Left kidney (tissue), 2 donors: ENCODE measurements around the gene CBFA2T2. TPM values are rescaled to one million over a fixed set of nuclear protein-coding genes. Genes with fewer than 3 reads are reported as not detected.
"Not testable (repeated sequence)": the region's sequence is repeated elsewhere in the genome, so short reads cannot be mapped to it uniquely, and the experiment has no call there.

ENCODE experiments used
- DNase-seq: peaks from one replicate; pipeline ENCODE4 v3.0.0-alpha.2; 2013
- polyA plus RNA-seq: library from polyadenylated mRNA; unstranded; fragments of 120-200 nt; gene quantifications from one replicate; pipeline ENCODE4 v1.2.1, GENCODE V29; 2013; ENCODE audit not compliant: insufficient read length

Gene CBFA2T2
- polyA plus RNA-seq, 1 donor, result 36.9 TPM

DNA sequence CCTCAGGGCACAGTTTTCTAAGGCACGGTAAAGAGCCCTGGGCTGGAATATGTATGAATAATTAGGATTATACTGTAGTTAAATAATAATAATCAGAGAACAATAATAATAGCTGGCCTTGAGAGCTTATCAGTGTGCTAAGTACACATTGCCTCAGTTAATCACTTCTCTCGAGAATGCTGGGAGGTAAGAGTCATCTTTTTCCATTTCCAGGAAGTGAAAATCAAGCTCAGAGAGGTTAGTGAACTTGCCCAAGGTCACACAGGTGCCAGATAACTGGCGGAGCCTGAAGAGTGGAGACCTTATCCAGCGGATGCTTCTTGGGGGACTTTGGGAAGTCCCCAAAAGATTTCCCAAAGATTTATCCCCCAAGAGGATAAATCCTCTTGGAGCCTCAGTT lies 19.4 kb upstream of the CBFA2T2 start:
- no peak for DNase-seq

GRCh38 chr20:33470866-33471265 lies 19.0 kb upstream of the CBFA2T2 start:
- no peak for DNase-seq

- DNase-seq, result no peak
Measured at GRCh38 chr20:33472868-33473435, 16.9 kb upstream of the CBFA2T2 start.

- DNase-seq, result no peak
Measured at GRCh38 chr20:33474097-33474873, 15.6 kb upstream of the CBFA2T2 start.

DNA sequence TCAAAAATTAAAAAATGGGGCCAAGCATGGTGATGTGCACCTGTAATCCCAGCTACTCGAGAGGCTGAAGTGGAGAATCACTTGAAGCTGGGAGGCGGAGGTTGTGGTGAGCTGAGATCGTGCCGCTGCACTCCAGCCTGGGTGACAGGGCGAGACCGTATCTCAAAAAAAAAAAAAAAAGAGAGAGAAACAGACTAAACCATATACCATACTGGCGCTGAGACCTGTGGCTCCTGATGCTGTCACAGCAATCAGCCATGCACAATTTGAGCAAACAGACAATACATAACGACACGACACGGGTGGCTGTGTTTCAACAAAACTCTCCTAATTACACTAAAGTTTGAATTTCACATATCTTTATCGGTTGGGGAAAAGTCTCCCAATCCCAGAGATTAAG lies 14.9 kb upstream of the CBFA2T2 start:
- no peak for DNase-seq

DNA sequence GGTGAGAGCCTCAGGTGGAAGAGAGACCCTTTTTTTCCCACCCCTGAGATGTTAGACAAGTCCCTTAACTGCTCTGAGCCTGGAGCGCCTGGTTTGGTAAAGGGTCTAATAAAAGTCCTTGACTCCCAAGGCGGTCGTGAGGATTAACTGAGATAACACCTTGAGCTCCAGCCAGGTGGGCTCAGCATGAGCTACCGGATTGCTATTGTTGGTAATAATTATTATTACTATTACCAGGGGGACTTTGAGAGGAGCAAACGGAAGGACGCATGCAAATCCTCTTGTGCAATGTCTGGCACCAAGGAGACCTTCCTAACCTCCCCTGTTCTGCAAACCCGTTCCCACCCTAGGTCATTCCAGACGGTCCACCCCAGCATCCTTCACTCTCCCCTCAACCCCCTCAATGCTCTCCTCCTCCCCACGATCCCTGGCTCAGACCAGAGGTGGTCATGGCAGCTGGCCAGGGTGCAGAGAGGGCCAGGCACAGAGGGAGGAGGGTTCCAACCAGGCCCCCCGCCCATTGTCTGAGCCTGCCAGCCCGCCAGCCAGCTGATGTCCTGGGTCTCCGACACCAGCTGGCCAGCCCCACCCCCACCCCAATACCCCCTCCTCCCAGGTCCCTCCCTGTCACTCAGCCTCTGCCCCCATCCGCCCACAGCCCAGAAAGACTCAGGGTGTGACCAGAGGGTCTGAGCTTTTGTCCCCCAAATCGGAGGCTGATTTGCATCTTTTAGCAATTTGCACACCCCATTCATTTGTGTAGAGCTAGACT lies 14.3 kb upstream of the CBFA2T2 start:
- no peak for DNase-seq

DNA sequence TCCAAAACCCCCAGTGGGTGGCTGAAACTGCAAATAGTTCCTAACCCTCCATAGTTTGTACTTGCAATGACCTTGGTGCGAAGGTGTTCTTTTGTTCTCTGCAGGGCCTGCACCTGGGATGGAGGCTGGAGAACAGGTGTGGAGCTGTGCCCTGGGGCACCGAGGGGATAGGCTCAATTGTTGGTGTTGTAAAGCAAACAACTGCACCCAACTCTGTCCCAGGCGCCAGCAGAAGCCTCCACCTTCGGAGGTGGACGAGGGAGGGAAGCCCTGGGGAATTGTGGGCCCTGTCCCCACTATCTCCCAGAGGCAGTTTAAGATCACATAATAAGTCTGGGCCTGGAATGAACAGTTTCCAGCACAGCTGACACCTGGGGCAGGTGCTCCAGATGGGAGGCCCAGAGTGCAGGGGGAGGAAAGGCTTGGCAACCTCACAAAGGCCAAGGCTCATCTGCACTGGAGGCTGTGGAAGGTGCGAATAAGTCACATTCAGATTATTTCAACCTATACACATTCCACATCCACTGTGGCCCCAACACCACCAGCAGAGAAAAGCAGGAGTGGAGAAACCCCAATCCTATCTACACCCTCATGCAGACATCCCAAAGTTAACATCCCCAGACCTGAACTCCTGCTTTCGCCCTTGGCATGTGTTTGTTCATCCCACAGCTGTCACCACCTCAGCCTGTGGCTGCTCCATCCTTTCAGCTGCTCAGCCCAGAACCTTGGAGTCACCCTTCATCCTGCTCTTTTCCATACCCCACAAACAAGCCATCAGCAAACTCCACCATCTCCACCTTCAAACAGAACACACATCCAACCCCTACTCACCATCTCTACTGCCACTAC lies 12.3 kb upstream of the CBFA2T2 start:
- no peak for DNase-seq

DNA sequence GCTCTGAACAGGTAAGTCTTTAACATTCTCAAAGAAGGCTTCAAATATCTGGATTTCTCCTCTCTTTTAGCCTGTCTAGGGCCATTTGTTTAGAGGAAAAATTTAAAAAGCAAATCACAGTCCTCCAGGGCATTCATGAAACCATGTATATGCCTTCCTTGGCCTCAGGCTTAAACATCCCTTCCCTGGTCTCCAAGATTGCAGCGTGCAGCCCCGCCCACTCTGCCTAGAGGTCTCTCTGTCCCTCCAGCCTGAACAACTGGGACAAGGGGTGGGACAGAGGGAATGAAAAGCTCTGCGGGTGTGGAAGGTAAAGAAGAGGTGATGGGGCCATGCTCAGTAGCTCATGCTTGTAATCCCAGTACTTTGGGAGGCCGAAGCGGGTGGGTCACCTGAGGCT lies 9.8 kb upstream of the CBFA2T2 start:
- no peak for DNase-seq

- DNase-seq, result no peak
Measured at GRCh38 chr20:33481431-33481941, 8.4 kb upstream of the CBFA2T2 start.

- DNase-seq, result no peak
Measured at GRCh38 chr20:33482581-33482980, 7.3 kb upstream of the CBFA2T2 start.

- not testable (repeated sequence) for DNase-seq
Measured at GRCh38 chr20:33483186-33483585, 6.7 kb upstream of the CBFA2T2 start.

GRCh38 chr20:33488201-33488600 lies 1.7 kb upstream of the CBFA2T2 start:
- no peak for DNase-seq

- DNase-seq, result not testable (repeated sequence)
Measured at GRCh38 chr20:33488661-33489494, 1.0 kb upstream of the CBFA2T2 start.

DNA sequence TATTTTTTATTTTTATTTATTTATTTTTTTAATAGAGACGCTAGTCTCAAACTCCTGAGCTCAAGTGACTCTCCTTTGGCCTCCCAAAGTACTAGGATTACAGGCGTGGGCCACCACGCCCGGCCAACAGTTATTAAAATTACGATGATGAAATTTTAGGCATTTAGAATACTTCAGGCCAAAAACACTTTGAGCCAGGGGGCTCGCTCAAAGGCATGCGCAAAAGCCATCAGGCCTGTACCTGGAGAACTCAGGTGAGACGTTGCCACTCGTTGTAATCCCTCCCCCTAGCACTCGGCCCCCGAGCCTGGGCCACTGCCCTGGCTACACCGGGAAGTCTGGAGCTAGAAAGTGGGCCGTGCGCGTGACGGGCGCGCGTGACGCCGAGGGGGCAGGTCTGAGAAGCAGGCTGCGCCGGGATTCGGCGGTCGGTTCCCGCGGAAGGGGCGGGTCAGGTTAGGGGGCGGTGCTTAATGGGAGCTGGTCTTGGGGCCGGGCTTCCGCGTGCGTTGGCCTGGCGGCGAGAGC lies 337 bp upstream of the CBFA2T2 start:
- peak; percentile 96 for DNase-seq

DNA sequence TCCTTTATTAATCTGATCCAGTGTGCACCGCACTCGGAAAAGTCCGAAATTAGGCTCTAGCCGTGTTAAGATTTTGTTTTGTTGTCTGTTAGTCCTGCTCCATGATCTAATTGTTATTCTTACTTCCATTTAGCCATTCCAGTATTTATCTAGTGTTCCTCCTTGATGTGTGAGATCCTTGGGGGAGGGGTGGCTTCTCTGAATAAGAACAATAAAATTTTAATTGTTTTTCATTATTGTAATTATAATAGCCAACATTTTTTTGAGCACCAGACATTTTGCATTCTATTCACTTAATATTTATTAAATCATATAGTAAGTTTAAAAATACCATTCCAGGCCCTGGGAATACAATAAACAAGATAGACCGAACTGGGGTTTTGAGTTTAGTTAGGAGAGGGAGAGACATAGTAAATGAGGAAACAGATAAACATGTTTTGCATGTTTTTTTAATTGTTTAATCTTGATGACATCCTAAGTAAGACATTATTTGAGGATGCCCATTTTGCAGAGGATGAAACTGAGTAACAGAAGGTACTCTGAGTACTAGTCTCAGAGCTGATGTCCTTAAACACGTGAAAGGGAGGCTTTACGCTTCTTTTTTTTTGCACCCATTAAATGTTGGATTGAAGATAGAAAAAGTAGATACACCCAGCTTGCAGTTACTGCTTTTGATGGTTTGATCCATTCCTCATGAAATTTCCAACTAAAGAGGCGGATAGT lies 1.2 kb downstream of the CBFA2T2 start:
- DNase-seq, result no peak

DNA sequence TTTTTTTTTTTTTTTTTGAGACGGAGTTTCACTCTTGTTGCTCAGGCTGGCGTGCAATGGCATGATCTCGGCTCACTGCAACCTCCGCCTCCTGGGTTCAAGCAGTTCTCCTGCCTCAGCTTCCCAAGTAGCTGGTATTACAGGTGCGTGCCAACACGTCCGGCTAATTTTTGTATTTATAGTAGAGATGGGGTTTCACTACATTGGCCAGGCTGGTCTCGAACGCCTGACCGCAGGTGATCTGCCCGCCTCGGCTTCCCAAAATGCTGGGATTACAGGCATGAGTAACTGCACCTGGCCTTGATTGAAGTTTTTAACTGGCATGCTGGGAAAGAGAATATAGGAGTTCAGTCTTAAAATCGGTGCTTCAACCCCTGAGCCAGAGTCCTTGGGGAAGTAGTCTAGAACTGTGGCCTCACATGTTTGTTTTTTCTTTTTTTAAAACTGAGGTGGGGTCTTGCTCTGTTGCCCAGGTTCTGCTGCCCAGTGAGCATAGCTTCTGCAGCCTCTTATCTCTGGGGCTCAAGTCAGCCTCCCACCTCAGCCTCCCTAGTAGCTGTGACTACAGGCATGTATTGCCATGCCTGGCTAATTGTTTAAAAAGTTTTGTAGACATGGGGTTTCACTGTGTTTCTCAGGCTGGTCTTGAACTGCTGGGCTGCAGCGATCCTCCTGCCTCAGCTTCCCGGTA lies 3.3 kb downstream of the CBFA2T2 start:
- no peak for DNase-seq

DNA sequence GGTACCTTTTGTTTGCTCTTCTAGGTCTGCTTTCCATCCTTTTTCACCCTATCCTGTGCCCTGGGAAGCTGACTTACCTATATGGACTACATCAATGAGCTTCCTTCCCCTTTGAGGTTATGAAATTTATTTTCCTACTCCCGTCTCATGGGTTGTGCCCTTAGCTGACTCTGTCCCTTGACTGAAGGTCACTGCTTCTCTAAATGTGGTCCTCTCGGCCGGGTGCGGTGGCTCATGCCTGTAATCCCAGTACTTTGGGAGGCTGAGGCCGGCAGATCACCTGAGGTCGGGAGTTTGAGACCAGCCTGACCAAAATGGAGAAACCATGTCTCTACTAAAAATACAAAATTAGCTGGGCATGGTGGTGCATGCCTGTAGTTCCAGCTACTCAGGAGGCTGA lies 6.9 kb downstream of the CBFA2T2 start:
- not testable (repeated sequence) for DNase-seq

DNA sequence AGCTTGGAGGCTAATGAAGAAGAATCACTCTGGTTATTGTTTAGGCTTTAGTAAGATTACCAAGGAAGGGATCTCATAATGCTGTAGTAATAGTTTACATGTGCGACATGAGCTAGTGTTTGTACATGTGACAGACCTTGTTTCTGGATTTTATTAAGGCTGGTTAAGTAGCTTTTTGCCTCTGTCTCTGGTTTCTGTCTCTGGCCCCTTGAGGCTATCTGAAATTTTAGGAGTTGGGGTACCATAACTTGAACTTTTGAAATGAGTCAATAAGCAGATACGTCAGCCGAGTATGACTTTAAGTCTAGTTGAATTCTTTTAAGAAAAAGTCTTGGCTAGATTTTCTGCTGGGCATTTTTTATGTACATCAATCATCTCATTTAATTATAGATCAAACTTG lies 9.5 kb downstream of the CBFA2T2 start:
- DNase-seq, result no peak

DNA sequence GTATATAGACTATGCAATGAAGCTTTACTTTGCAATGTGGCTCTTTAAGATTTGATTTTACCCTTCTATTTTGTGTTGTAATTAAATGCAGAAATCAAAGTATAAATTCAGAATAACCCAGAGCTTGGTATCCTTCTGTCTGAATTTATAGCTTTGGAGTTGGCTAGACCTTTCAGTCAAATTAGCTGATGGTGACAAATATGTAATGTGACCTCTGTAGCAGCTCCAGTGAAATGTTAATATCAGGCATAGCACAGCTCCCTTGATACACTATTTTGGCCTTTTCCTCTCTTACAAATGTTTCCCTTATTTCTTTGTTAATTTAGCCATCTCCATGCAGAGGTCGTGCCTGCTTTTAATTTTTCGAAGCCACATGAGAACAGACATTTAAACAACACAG lies 11.1 kb downstream of the CBFA2T2 start:
- DNase-seq, result no peak

GRCh38 chr20:33503564-33503963 lies 13.7 kb downstream of the CBFA2T2 start:
- DNase-seq, result no peak
